IMR-90 (cell line): ENCODE results near the gene SLC35B4. TPM values are rescaled to one million over a fixed set of nuclear protein-coding genes. Genes with fewer than 3 reads are reported as not detected.

Source experiments
- ATAC-seq: fragments of 200-7000 bp; cut with Tn5 transposase; 2 replicates; pipeline ENCODE4 v1.9.1; 2020; ENCODE audit warnings: low read depth, mild to moderate bottlenecking, moderate library complexity
- BruUV-seq: library from RNA; stranded (reverse); fragments of 400-500 nt; replicated peaks from 2 replicates; lab custom pipeline; 2021; lab: Mats Ljungman, UMichigan
- CTCF ChIA-PET: fragments of 300-600 bp; formaldehyde crosslinking; extraction: SDS; loops from one replicate; lab custom pipeline; 2021; ENCODE audit warnings: antibody characterized with exemption; lab: Yijun Ruan, JAX
- POLR2A ChIA-PET: fragments of 300-600 bp; sonication (Branson Sonifier 250); formaldehyde crosslinking; loops from one replicate; lab custom pipeline; 2022; ENCODE audit warnings: antibody characterized with exemption; ENCODE audit not compliant: unreplicated experiment; lab: Charles Lee
- DNase-seq: peaks from one replicate; pipeline ENCODE4 v3.0.0; 2013
- H2AFZ ChIP-seq: replicated peaks from 2 replicates; pipeline ENCODE3; 2013; ENCODE audit warnings: low read length, mild to moderate bottlenecking; ENCODE audit not compliant: poor library complexity
- H2AK5ac ChIP-seq: 2 replicates; pipeline ENCODE4 v1.6.1; 2013; ENCODE audit warnings: low read depth, low read length, inconsistent platforms
- H2AK9ac ChIP-seq: replicated peaks from 2 replicates; pipeline ENCODE3; 2013; ENCODE audit warnings: mild to moderate bottlenecking, low read depth, low read length, moderate library complexity; ENCODE audit not compliant: poor library complexity
- H2BK120ac ChIP-seq: 2 replicates; pipeline ENCODE4 v1.6.1; 2013; ENCODE audit warnings: low read depth, low read length, inconsistent platforms
- H2BK15ac ChIP-seq: 3 replicates; pipeline ENCODE4 v1.6.1; 2013; ENCODE audit warnings: low read depth, low read length, inconsistent platforms
- H2BK20ac ChIP-seq: 2 replicates; pipeline ENCODE4 v1.6.1; 2013; ENCODE audit warnings: low read depth, mild to moderate bottlenecking, inconsistent platforms, low read length, moderate library complexity
- H2BK5ac ChIP-seq: 2 replicates; pipeline ENCODE4 v1.6.1; 2013; ENCODE audit warnings: mild to moderate bottlenecking, low read depth, low read length, inconsistent platforms; ENCODE audit not compliant: poor library complexity, severe bottlenecking
- H3K14ac ChIP-seq: replicated peaks from 2 replicates; pipeline ENCODE4 v1.6.1; 2013; ENCODE audit warnings: low read depth, low read length, inconsistent platforms
- H3K18ac ChIP-seq: 2 replicates; pipeline ENCODE4 v1.6.1; 2013; ENCODE audit warnings: low read depth, low read length, control low read depth
- H3K23ac ChIP-seq: 2 replicates; pipeline ENCODE4 v1.6.1; 2013; ENCODE audit warnings: low read depth, low read length, inconsistent platforms
- H3K27ac ChIP-seq: 2 replicates; pipeline ENCODE4 v1.5.1; 2013; ENCODE audit warnings: mild to moderate bottlenecking, control low read depth, low read length; ENCODE audit not compliant: insufficient read depth
- H3K27me3 ChIP-seq: 2 replicates; pipeline ENCODE4 v1.6.1; 2013; ENCODE audit warnings: low read length; ENCODE audit not compliant: control insufficient read depth, insufficient read depth
- H3K36me3 ChIP-seq: 2 replicates; pipeline ENCODE4 v1.6.1; 2013; ENCODE audit warnings: low read length, mixed read lengths; ENCODE audit not compliant: control insufficient read depth, insufficient read depth
- H3K4ac ChIP-seq: 2 replicates; pipeline ENCODE4 v1.6.1; 2013; ENCODE audit warnings: low read depth, low read length, inconsistent platforms
- H3K4me1 ChIP-seq: 2 replicates; pipeline ENCODE4 v1.6.1; 2013; ENCODE audit warnings: low read length, mixed read lengths; ENCODE audit not compliant: control insufficient read depth, insufficient read depth
- H3K4me2 ChIP-seq: 2 replicates; pipeline ENCODE4 v1.6.1; 2013; ENCODE audit warnings: low read depth, mild to moderate bottlenecking, control low read depth, low read length, moderate library complexity
- H3K4me3 ChIP-seq: 2 replicates; pipeline ENCODE4 v1.5.1; 2013; ENCODE audit warnings: low read depth, mild to moderate bottlenecking, control low read depth, low read length, moderate library complexity; ENCODE audit not compliant: insufficient read depth
- H3K56ac ChIP-seq: 2 replicates; pipeline ENCODE4 v1.6.1; 2013; ENCODE audit warnings: low read length, inconsistent platforms; ENCODE audit not compliant: insufficient read depth; ENCODE audit errors: extremely low read depth
- H3K79me1 ChIP-seq, 2 experiments: 2 replicates each; pipeline ENCODE4 v1.6.1; 2013; ENCODE audit warnings: low read length in 2 of 2, inconsistent platforms in 1 of 2, low read depth in 1 of 2
- H3K9ac ChIP-seq: 2 replicates; pipeline ENCODE4 v1.6.1; 2013; ENCODE audit warnings: low read depth, low read length, control low read depth
- H3K9me1 ChIP-seq: 2 replicates; pipeline ENCODE4 v1.6.1; 2013; ENCODE audit warnings: low read length, inconsistent platforms; ENCODE audit not compliant: insufficient read depth
- H3K9me3 ChIP-seq: 2 replicates; pipeline ENCODE4 v1.6.1; 2013; ENCODE audit warnings: low read length; ENCODE audit not compliant: control insufficient read depth, insufficient read depth
- H4K20me1 ChIP-seq: 2 replicates; pipeline ENCODE4 v1.6.1; 2013; ENCODE audit warnings: low read length, inconsistent platforms; ENCODE audit not compliant: insufficient read depth
- H4K5ac ChIP-seq: 2 replicates; pipeline ENCODE4 v1.6.1; 2013; ENCODE audit warnings: mild to moderate bottlenecking, low read depth, low read length, control low read depth
- H4K8ac ChIP-seq, 2 experiments: 2 replicates each; pipeline ENCODE4 v1.6.1; 2013; ENCODE audit warnings: low read depth in 2 of 2, low read length in 2 of 2, control low read depth in 1 of 2, inconsistent platforms in 1 of 2
- H4K91ac ChIP-seq: 2 replicates; pipeline ENCODE4 v1.6.1; 2013; ENCODE audit warnings: low read depth, low read length, inconsistent platforms; ENCODE audit not compliant: insufficient read depth
- BHLHE40 ChIP-seq: fragments of 150-350 bp; IDR thresholded peaks from 2 replicates; pipeline ENCODE4 v1.6.1; 2016; ENCODE audit warnings: mild to moderate bottlenecking, low read depth, low read length
- CEBPB ChIP-seq: IDR thresholded peaks from 2 replicates; pipeline ENCODE4 v1.6.1; 2012; ENCODE audit warnings: low read depth, low read length, improper control_type of control experiment
- CHD1 ChIP-seq: IDR thresholded peaks from 2 replicates; pipeline ENCODE4 v1.6.1; 2012; ENCODE audit warnings: low read depth, low read length, improper control_type of control experiment
- MAFK ChIP-seq: IDR thresholded peaks from 2 replicates; pipeline ENCODE4 v1.6.1; 2012; ENCODE audit warnings: low read depth, low read length, improper control_type of control experiment
- NFE2L2 ChIP-seq: fragments of 150-350 bp; IDR thresholded peaks from 2 replicates; pipeline ENCODE4 v1.6.1; 2016; ENCODE audit warnings: low read depth, mild to moderate bottlenecking, low read length
- POLR2A ChIP-seq: IDR thresholded peaks from 2 replicates; pipeline ENCODE4 v1.6.1; 2012; ENCODE audit warnings: mild to moderate bottlenecking, low read depth, low read length
- RAD21 ChIP-seq: IDR thresholded peaks from 2 replicates; pipeline ENCODE4 v1.6.1; 2012; ENCODE audit warnings: low read length, improper control_type of control experiment
- SMC3 ChIP-seq: fragments of 150-350 bp; IDR thresholded peaks from 2 replicates; pipeline ENCODE4 v1.6.1; 2016; ENCODE audit warnings: low read depth, mild to moderate bottlenecking, antibody characterized with exemption, low read length, moderate library complexity
- dilution Hi-C: fragments of 300-500 bp; cut with HindIII; formaldehyde crosslinking; loops from one replicate; pipeline ENCODE4 v1.14.3; 2018; ENCODE audit warnings: low sequenced_read_pairs; ENCODE audit not compliant: unreplicated experiment
- in situ Hi-C: fragments of 300-500 bp; cut with MboI; formaldehyde crosslinking; loops from 3 replicates; pipeline ENCODE4 v1.14.3; 2019; ENCODE audit warnings: low sequenced_read_pairs, inconsistent platforms, mixed read lengths
- intact Hi-C: fragments of 100-400 bp; cut with micrococcal nuclease; formaldehyde crosslinking; loops from 2 replicates; pipeline ENCODE4 v1.10.0; 2022
- polyA plus RNA-seq, 3 experiments: library from polyadenylated mRNA; depleted of rRNA; stranded (reverse); fragments of >200 nt; gene quantifications; 2 replicates each; pipeline ENCODE4 v1.2.3, GENCODE V29; 2012; ENCODE audit warnings: low replicate concordance in 1 of 3
- total RNA-seq: library from RNA; depleted of rRNA; stranded (reverse); fragments of >200 nt; gene quantifications from 2 replicates; pipeline ENCODE4 v1.2.3, GENCODE V29; 2012
- TF ChIP-seq, protein P1 (sequence below): fragments of 150-350 bp; IDR thresholded peaks from 2 replicates; pipeline ENCODE4 v1.6.1; 2016; ENCODE audit warnings: low read depth, mild to moderate bottlenecking, low read length, moderate library complexity, borderline replicate concordance
- TF ChIP-seq, protein P2 (sequence below): conservative IDR thresholded peaks from 2 replicates; pipeline ENCODE4 v1.5.1; 2012; ENCODE audit warnings: mild to moderate bottlenecking, low read depth, low read length, improper control_type of control experiment
- TF ChIP-seq, protein P3 (sequence below): fragments of 150-350 bp; IDR thresholded peaks from 2 replicates; pipeline ENCODE4 v1.6.1; 2017; ENCODE audit warnings: mild to moderate bottlenecking, antibody characterized with exemption, low read length, low read depth

The SLC35B4 gene
- total and polyA plus RNA-seq, 2 of the 4 experiments (the other 2 are of a cell fraction) = 10.0 to 15.6 TPM

DNA sequence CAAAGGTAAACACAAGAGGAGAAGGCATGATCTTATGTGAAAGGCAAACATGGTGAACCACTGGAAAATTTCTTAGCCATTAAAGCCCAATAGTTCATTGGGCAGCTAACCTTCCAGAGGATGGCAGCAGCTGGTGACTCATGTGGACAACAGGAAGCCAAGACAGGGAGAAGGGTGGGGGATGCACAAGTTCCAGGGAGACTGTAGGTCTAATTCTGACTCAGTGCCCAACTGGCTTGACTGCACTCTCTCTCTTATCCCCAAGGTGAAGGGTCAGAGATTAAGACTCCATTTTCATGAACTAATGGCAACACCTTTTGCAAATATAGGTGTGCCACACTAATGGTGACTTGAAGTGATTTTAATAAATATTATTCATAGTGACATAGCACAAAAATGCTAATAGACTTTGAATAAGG is 47.9 kb upstream of the SLC35B4 start:
- POLR2A ChIA-PET = no interaction called here
- no peak overlapping the region for H3K4me2 ChIP-seq
- intact Hi-C loops = no loop called here

More for the DNA sequence above, 47.9 kb upstream of the SLC35B4 start:
- in situ Hi-C loops = no loop called here
- dilution Hi-C loops = no loop called here
- H3K27ac ChIP-seq = no peak overlapping the region
- H3K4me1 ChIP-seq = peaks cover 10% of the 10 kb centered on the region
- H3K9ac ChIP-seq = no peak overlapping the region
- H2AK5ac ChIP-seq = no peak overlapping the region
- H3K9me1 ChIP-seq = no peaks in the 10 kb centered on the region
- H3K18ac ChIP-seq = peak overlapping the region; percentile 38; the same call in 1 of the 2 replicates
- peak overlapping the region; percentile 40; the same call in 1 of the 2 replicates for H2BK20ac ChIP-seq
- DNase-seq (peak; percentile 41), ATAC-seq (peak; percentile 21; the same call in 1 of the 2 replicates)
- peak overlapping the region; percentile 21 for H2BK120ac ChIP-seq
- H4K91ac ChIP-seq = no peak overlapping the region; the same call in 1 of the 2 replicates
- BruUV-seq = no TSS peak
- H3K9me3 ChIP-seq = no peaks in the 10 kb centered on the region
- CTCF ChIA-PET = no interaction called here
- H2BK15ac ChIP-seq = no peak overlapping the region
- H3K14ac ChIP-seq = no peak overlapping the region
- H2AFZ ChIP-seq = no peak overlapping the region
- H2BK5ac ChIP-seq = peak overlapping the region; percentile 26
- H4K20me1 ChIP-seq = no peaks in the 10 kb centered on the region
- no peak overlapping the region for H3K4ac ChIP-seq
- TF ChIP-seq CHD1 = no peak
- TF ChIP-seq, protein P1, sequence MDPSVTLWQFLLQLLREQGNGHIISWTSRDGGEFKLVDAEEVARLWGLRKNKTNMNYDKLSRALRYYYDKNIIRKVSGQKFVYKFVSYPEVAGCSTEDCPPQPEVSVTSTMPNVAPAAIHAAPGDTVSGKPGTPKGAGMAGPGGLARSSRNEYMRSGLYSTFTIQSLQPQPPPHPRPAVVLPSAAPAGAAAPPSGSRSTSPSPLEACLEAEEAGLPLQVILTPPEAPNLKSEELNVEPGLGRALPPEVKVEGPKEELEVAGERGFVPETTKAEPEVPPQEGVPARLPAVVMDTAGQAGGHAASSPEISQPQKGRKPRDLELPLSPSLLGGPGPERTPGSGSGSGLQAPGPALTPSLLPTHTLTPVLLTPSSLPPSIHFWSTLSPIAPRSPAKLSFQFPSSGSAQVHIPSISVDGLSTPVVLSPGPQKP = no peak
- TF ChIP-seq, protein P2, sequence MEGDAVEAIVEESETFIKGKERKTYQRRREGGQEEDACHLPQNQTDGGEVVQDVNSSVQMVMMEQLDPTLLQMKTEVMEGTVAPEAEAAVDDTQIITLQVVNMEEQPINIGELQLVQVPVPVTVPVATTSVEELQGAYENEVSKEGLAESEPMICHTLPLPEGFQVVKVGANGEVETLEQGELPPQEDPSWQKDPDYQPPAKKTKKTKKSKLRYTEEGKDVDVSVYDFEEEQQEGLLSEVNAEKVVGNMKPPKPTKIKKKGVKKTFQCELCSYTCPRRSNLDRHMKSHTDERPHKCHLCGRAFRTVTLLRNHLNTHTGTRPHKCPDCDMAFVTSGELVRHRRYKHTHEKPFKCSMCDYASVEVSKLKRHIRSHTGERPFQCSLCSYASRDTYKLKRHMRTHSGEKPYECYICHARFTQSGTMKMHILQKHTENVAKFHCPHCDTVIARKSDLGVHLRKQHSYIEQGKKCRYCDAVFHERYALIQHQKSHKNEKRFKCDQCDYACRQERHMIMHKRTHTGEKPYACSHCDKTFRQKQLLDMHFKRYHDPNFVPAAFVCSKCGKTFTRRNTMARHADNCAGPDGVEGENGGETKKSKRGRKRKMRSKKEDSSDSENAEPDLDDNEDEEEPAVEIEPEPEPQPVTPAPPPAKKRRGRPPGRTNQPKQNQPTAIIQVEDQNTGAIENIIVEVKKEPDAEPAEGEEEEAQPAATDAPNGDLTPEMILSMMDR = no peak
- TF ChIP-seq NFE2L2 = no peak
- TF ChIP-seq SMC3 = no peak
- TF ChIP-seq MAFK = no peak
- no peak for TF ChIP-seq POLR2A
- TF ChIP-seq CEBPB = no peak
- TF ChIP-seq, protein P3, sequence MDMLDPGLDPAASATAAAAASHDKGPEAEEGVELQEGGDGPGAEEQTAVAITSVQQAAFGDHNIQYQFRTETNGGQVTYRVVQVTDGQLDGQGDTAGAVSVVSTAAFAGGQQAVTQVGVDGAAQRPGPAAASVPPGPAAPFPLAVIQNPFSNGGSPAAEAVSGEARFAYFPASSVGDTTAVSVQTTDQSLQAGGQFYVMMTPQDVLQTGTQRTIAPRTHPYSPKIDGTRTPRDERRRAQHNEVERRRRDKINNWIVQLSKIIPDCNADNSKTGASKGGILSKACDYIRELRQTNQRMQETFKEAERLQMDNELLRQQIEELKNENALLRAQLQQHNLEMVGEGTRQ = no peak
- TF ChIP-seq BHLHE40 = no peak
- no peak for TF ChIP-seq RAD21
- no peaks in the 10 kb centered on the region for H3K36me3 ChIP-seq
- H3K27me3 ChIP-seq = no peaks in the 10 kb centered on the region; the same call in 1 of the 2 replicates
- H4K5ac ChIP-seq = no peak overlapping the region
- no peak overlapping the region for H3K23ac ChIP-seq
- no peak overlapping the region for H3K56ac ChIP-seq
- H3K79me1 ChIP-seq = no peaks in the 10 kb centered on the region
- H2AK9ac ChIP-seq = no peak overlapping the region
- H4K8ac ChIP-seq = peak overlapping the region in 1 of 2 experiments; percentile 30; a peak in 1 of 4 replicates
- H3K4me3 ChIP-seq = no peak overlapping the region
